Thyroid gland (tissue), 4 donors: ENCODE measurements around the gene DDA1. TPM values are rescaled to one million over a fixed set of nuclear protein-coding genes. Genes with fewer than 3 reads are reported as not detected.

ENCODE experiments used
- DNase-seq, 2 donors: peaks; one replicate each; pipeline ENCODE4 v3.0.0-alpha.2; 2019
- H3K27ac ChIP-seq, 3 donors: fragments of 200-600 bp; sonication (generic); 1 replicate in 2 of 3; 2 replicates in 1 of 3; pipeline ENCODE4 v1.5.1; 2016 to 2019; ENCODE audit warnings: mild to moderate bottlenecking in 1 of 3, moderate library complexity in 1 of 3
- H3K27me3 ChIP-seq: fragments of 200-600 bp; sonication (generic); one replicate; pipeline ENCODE4 v1.5.1; 2019
- H3K36me3 ChIP-seq, 2 donors: fragments of 200-600 bp; sonication (generic); one replicate each; pipeline ENCODE4 v1.5.1; 2016 to 2019
- H3K4me1 ChIP-seq, 2 donors: fragments of 200-600 bp; sonication (generic); one replicate each; pipeline ENCODE4 v1.5.1; 2017 to 2019
- H3K4me3 ChIP-seq, 3 donors: fragments of 200-600 bp; sonication (generic); replicated peaks in 1 of 3; 1 replicate in 2 of 3; 2 replicates in 1 of 3; pipeline ENCODE4 v1.5.1; 2016; ENCODE audit warnings: mild to moderate bottlenecking in 1 of 3
- H3K9me3 ChIP-seq: fragments of 200-600 bp; sonication (generic); one replicate; pipeline ENCODE4 v1.5.1; 2017
- POLR2A ChIP-seq, 2 donors: fragments of 450-650 bp; IDR thresholded peaks; one replicate each; pipeline ENCODE4 v1.6.1; 2017; ENCODE audit warnings: antibody characterized with exemption in 2 of 2, mild to moderate bottlenecking in 2 of 2, moderate library complexity in 1 of 2
- WGBS, 2 donors: methylation state at CpG; one replicate each; pipeline ENCODE4 v1.1.5; 2017; 5-methylcytosine and 5-hydroxymethylcytosine counted together
- intact Hi-C: fragments of 100-400 bp; cut with DNase I; formaldehyde crosslinking; loops from one replicate; pipeline ENCODE4 v1.15.1; 2023
- total RNA-seq, 4 donors: library from RNA; depleted of rRNA; stranded (reverse); fragments of >200 nt; gene quantifications; one replicate each; pipeline ENCODE4 v1.2.3, GENCODE V29; 2016
- TF ChIP-seq, protein P1 (sequence below), 6 experiments: fragments of 200-600 bp in 3 of 6; fragments of 450-650 bp in 3 of 6; sonication (generic) in 3 of 6; IDR thresholded peaks; one replicate each; pipeline ENCODE4 v1.5.1; 2016 to 2019; ENCODE audit warnings: antibody characterized with exemption in 6 of 6, mild to moderate bottlenecking in 2 of 6, inconsistent platforms in 1 of 6, moderate library complexity in 1 of 6

The DDA1 gene
- total RNA-seq, 4 donors from 2014 or later, result 14.5 to 40.4 (median 20.1) TPM

DNA sequence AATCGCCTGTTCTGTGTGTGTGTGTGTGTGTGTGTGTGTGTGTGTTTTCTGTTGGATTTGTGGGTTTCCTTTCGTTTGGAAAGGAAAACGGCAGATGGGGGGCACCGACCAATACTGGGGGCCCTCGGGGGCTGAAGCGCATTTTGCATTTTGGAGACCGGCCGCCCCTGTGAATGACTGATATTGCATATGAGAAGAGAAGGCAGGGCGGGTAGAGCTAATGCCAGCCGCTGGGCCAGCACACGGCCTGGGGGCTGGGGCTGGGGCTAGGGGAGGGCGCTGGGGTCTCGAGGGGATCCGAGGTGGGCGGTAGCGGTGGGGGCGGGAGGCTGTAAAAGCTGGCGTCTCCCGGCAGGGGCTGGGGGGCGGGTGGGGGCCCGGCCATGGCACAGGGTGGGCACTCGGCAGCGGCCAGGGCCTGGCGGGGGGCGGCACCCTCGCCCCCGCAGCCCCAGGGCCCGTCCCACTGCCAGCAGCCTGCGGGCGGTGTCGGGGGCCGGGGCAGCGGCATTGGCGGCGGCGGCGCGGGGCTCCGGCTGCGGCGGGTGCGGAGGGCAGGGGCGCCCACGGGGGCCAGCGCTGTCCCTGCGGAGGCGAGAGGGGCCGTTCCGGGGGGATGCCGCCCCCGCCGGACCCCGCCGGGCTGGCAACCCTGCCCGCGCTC, 14.1 kb downstream of the DDA1 start:
- 61 to 72% methylated on average over 32 to 40 of the region's 56 CpGs for WGBS, 2 donors
- Histone ChIP-seq H3K4me1 (peaks cover 6 to 13% of the 10 kb centered on the region in 2 donors), H3K9me3 (no peaks in the 10 kb centered on the region), H3K36me3 (peaks cover 15 to 30% of the 10 kb centered on the region in 2 donors), H3K27ac (no peak overlapping the region), H3K4me3 (no peak overlapping the region), H3K27me3 (no peaks in the 10 kb centered on the region)
- no peak for DNase-seq
- TF ChIP-seq, protein P1, sequence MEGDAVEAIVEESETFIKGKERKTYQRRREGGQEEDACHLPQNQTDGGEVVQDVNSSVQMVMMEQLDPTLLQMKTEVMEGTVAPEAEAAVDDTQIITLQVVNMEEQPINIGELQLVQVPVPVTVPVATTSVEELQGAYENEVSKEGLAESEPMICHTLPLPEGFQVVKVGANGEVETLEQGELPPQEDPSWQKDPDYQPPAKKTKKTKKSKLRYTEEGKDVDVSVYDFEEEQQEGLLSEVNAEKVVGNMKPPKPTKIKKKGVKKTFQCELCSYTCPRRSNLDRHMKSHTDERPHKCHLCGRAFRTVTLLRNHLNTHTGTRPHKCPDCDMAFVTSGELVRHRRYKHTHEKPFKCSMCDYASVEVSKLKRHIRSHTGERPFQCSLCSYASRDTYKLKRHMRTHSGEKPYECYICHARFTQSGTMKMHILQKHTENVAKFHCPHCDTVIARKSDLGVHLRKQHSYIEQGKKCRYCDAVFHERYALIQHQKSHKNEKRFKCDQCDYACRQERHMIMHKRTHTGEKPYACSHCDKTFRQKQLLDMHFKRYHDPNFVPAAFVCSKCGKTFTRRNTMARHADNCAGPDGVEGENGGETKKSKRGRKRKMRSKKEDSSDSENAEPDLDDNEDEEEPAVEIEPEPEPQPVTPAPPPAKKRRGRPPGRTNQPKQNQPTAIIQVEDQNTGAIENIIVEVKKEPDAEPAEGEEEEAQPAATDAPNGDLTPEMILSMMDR (IDR thresholded peaks at IDR 0.05), result no peak
- TF ChIP-seq POLR2A (IDR thresholded peaks at IDR 0.05), result no peak
- intact Hi-C loops, result no loop called here

DNA sequence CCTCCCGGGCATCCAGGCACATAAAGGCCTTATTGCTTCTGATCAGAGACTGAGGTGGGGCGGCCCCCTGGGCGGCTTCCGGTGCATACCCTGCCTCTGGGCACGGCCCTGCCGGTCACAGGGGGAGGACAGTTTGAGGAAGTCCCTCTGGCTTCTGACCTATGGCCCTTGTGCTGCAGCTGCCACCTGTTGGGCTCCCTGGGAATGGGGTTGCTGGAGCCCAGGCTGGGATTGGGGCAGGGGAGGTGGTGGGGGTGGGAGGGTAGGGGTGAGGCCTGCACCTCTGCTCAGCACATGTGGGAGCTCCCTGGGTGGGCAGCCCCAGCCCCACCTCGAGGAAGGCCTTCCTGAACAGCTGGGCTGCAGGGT, 14.6 kb downstream of the DDA1 start:
- Histone ChIP-seq H3K36me3 (peaks cover 15 to 29% of the 10 kb centered on the region in 2 donors), H3K27ac (no peak overlapping the region), H3K27me3 (no peaks in the 10 kb centered on the region), H3K4me1 (peaks cover 8 to 18% of the 10 kb centered on the region in 2 donors), H3K4me3 (no peak overlapping the region), H3K9me3 (no peaks in the 10 kb centered on the region)
- WGBS, 2 donors, result 50 to 80% methylated on average over 1 of the region's 7 CpGs
- TF ChIP-seq, protein P1 (IDR thresholded peaks at IDR 0.05), result no peak
- no peak for TF ChIP-seq POLR2A (IDR thresholded peaks at IDR 0.05)
- intact Hi-C loops, result no loop called here
- DNase-seq, result no peak

DNA sequence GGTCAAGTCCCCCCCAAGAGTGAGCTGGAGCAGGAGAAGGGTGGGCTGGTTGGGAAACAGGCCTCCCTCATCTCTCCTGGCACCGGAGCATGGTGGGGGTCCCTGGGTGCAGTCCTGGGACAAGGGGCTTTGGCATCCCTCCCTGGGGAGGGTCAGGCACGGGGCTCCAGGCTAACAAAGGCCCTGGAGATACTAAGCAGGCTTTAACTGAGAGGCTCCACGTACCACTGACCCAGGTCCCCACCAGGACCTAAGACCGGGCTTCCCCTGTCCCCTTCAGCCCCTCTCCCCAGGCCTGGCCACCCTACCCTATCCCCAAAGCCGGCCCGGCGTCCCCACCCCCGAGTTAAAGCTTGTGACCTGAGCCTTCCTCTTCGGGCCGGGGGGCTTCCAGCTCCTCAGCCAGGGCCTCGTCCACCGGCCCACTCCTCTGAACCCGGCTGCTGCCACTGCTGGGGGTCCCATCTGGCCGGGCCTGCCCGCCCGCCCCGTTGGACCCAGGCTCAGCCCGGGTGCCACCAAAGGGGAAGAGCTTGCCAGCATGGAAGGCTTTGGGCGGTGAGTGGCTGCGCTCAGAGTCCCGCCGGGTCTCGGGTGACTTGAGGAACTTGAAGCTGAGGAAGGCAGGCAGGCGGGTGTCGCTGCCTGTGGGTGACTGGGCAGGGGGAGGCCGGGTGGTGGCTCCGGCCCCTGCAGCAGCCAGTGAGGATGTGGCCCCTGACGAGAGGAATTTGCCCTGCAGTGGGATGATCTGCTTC, 15.2 kb downstream of the DDA1 start:
- Histone ChIP-seq H3K9me3 (no peaks in the 10 kb centered on the region), H3K27ac (no peak overlapping the region), H3K27me3 (no peaks in the 10 kb centered on the region), H3K4me3 (no peak overlapping the region), H3K4me1 (peaks cover 10 to 22% of the 10 kb centered on the region in 2 donors), H3K36me3 (peaks cover 11 to 23% of the 10 kb centered on the region in 2 donors)
- intact Hi-C loops, result no loop called here
- WGBS, 2 donors, result 95% methylated on average over 9 to 16 of the region's 28 CpGs
- DNase-seq, result no peak
- no peak for TF ChIP-seq POLR2A (IDR thresholded peaks at IDR 0.05)
- TF ChIP-seq, protein P1 (IDR thresholded peaks at IDR 0.05), result no peak

DNA sequence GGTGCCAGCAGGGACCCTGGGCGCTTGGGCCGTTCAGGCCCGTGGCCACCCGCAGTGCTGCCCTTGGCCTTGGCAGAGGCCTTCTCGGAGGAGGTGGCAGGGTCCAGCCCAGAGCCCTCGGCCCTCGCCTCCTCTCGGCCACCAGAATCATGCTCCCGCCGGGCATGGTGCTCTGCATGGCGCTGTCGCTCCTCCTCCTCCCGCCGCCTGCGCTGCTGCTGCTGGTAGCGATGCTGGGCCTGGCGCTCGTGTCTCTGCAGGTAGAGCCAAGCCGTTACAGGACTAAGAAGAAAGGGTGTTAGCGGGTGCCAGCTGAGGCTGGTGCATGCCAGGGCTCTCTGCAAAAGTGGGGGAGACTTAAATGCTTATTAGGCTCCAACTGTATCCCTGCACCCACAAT, 15.8 kb downstream of the DDA1 start:
- WGBS, 2 donors, result 98 to 99% methylated on average over 8 to 15 of the region's 20 CpGs

More for the DNA sequence above, 15.8 kb downstream of the DDA1 start:
- Histone ChIP-seq H3K4me3 (no peak overlapping the region), H3K36me3 (peaks cover 5 to 17% of the 10 kb centered on the region in 2 donors), H3K4me1 (peaks cover 10 to 22% of the 10 kb centered on the region in 2 donors), H3K9me3 (no peaks in the 10 kb centered on the region), H3K27ac (no peak overlapping the region), H3K27me3 (no peaks in the 10 kb centered on the region)
- DNase-seq, result no peak
- intact Hi-C loops, result no loop called here
- TF ChIP-seq, protein P1 (IDR thresholded peaks at IDR 0.05), result no peak
- TF ChIP-seq POLR2A (IDR thresholded peaks at IDR 0.05), result no peak
